Subcutaneous adipose tissue (tissue), 4 donors: ENCODE data around the gene MC1R. TPM values are rescaled to one million over a fixed set of nuclear protein-coding genes. Genes with fewer than 3 reads are reported as not detected.

Experiments
- CTCF ChIP-seq: fragments of 450-650 bp; IDR thresholded peaks from one replicate; pipeline ENCODE4 v1.5.1; 2016; ENCODE audit warnings: low read depth, mild to moderate bottlenecking, control low read depth, antibody characterized with exemption, moderate library complexity
- total RNA-seq, 4 donors: library from RNA; depleted of rRNA; stranded (reverse); fragments of >200 nt; gene quantifications; one replicate each; pipeline ENCODE4 v1.1.0, GENCODE V29; 2016

The MC1R gene
- total RNA-seq, 4 donors from 2014 or later = 0.98 to 5.3 (median 3.8) TPM

- no peak for TF ChIP-seq CTCF
Observed at GRCh38 chr16:89892055-89892630, 26.5 kb upstream of the MC1R start.

GRCh38 chr16:89892635-89893034 lies 26.0 kb upstream of the MC1R start:
- TF ChIP-seq CTCF = no peak

GRCh38 chr16:89893642-89894548 lies 24.8 kb upstream of the MC1R start:
- no peak for TF ChIP-seq CTCF

GRCh38 chr16:89895482-89896250 lies 23.0 kb upstream of the MC1R start:
- no peak for TF ChIP-seq CTCF

GRCh38 chr16:89897204-89897603 lies 21.5 kb upstream of the MC1R start:
- TF ChIP-seq CTCF = no peak

- no peak for TF ChIP-seq CTCF
Observed at GRCh38 chr16:89898201-89898967, 20.3 kb upstream of the MC1R start.
